Endodermal cell (in vitro differentiated cells): ENCODE data around the gene AFMID. TPM values are rescaled to one million over a fixed set of nuclear protein-coding genes. Genes with fewer than 3 reads are reported as not detected.

Experiments
- DNase-seq: peaks from one replicate; pipeline ENCODE4 v3.0.0-alpha.2; 2017
- H3K27ac ChIP-seq: 2 replicates; pipeline ENCODE4 v1.5.1; 2013; ENCODE audit warnings: mild to moderate bottlenecking, low read depth, low read length, moderate library complexity
- H3K27me3 ChIP-seq: 2 replicates; pipeline ENCODE4 v1.6.1; 2013; ENCODE audit warnings: mild to moderate bottlenecking, low read length, moderate library complexity; ENCODE audit not compliant: insufficient read depth, control insufficient read depth, poor library complexity, severe bottlenecking
- H3K36me3 ChIP-seq: 2 replicates; pipeline ENCODE4 v1.7.0; 2013; ENCODE audit warnings: mild to moderate bottlenecking, low read length, moderate library complexity; ENCODE audit not compliant: control insufficient read depth, insufficient read depth
- H3K4me1 ChIP-seq: one replicate; pipeline ENCODE4 v1.7.0; 2013; ENCODE audit warnings: low read length; ENCODE audit not compliant: control insufficient read depth, insufficient read depth
- H3K4me3 ChIP-seq: 2 replicates; pipeline ENCODE4 v1.5.1; 2013; ENCODE audit warnings: mild to moderate bottlenecking, low read length, moderate library complexity
- H3K9ac ChIP-seq: 2 replicates; pipeline ENCODE4 v1.6.1; 2013; ENCODE audit warnings: mild to moderate bottlenecking, low read length, moderate library complexity; ENCODE audit not compliant: poor library complexity, severe bottlenecking; ENCODE audit errors: extremely low read depth
- H3K9me3 ChIP-seq: 2 replicates; pipeline ENCODE4 v1.6.1; 2013; ENCODE audit warnings: mild to moderate bottlenecking, low read length, moderate library complexity; ENCODE audit not compliant: control insufficient read depth
- H3K27ac Mint-ChIP-seq: 2 replicates; pipeline ENCODE4 v1.8.0; 2020; ENCODE audit warnings: mixed read lengths
- H3K27me3 Mint-ChIP-seq: 2 replicates; pipeline ENCODE4 v1.8.0; 2021; ENCODE audit warnings: mild to moderate bottlenecking, mixed read lengths; ENCODE audit not compliant: insufficient read depth
- H3K36me3 Mint-ChIP-seq: 2 replicates; pipeline ENCODE4 v1.8.0; 2020; ENCODE audit warnings: low read depth, mixed read lengths
- H3K4me1 Mint-ChIP-seq: 2 replicates; pipeline ENCODE4 v1.8.0; 2020; ENCODE audit warnings: mixed read lengths
- H3K4me3 Mint-ChIP-seq: 2 replicates; pipeline ENCODE4 v1.8.0; 2020; ENCODE audit warnings: mild to moderate bottlenecking, moderate library complexity, mixed read lengths
- H3K9me3 Mint-ChIP-seq: 2 replicates; pipeline ENCODE4 v1.8.0; 2020; ENCODE audit warnings: mild to moderate bottlenecking, mixed read lengths
- WGBS, 2 experiments: methylation state at CpG; one replicate each; pipeline versions ENCODE4 v1.1.5 to v1.1.7; 2013; ENCODE audit warnings: missing lambda C conversion rate in 2 of 2, mixed read lengths in 1 of 2; ENCODE audit not compliant: insufficient coverage in 1 of 2, insufficient read length in 1 of 2; 5-methylcytosine and 5-hydroxymethylcytosine counted together
- total RNA-seq, 2 donors: library from RNA; stranded (reverse); fragmentation: NEBNext Ultra II Directional in 1 of 2; extraction: Animal tissue kit (Norgen Biotek cat#: 25700) in 1 of 2; gene quantifications; 2 replicates in 1 of 2; 3 replicates in 1 of 2; pipeline ENCODE4 v1.2.1, GENCODE V29; 2021
- TF ChIP-seq, protein P1 (sequence below): fragments of 200-600 bp; sonication (generic); conservative IDR thresholded peaks from 2 replicates; pipeline ENCODE4 v1.5.0; 2021; ENCODE audit warnings: antibody characterized with exemption, mild to moderate bottlenecking

The AFMID gene
- total RNA-seq, 2 donors from 2014 or later = 46.5 to 52.4 TPM

DNA sequence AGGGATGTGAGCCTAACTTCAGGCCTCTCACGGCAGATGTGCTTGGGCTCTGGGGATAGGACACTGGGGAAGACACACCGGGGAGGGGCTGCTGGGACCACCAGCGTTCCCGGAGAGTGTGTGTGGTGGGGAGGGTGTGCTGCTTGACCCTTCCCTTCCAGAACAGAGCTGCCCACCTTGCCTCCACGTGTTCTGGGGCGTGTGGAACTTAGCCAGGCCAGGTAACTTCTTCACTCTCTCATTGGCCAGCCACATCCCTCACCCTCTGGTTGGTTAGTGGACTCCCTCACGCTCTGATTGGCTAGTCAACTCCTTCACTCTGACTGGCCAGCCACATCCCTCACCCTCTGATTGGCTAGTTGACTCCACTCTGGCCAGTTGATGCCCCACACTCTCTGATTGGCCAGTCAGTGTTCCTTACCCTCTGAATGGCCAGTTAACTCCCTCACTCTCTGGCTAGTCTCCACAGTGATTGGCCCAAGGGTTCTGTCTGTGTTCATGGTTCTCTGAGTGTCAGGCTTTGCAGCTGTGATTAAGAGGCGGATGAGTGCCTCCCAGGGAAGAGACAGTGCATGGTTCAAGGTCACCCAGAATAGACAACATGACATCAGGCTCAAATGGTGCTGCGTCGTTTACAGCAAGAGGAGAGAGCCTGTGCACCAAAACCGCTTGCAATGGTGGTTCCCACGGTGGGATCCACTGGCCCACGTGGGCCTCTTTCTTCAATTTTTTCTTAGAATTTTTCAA is 54.3 kb downstream of the AFMID start:
- no peaks in the 10 kb centered on the region for H3K27me3 Mint-ChIP-seq
- Histone ChIP-seq H3K36me3 (no peaks in the 10 kb centered on the region), H3K27me3 (no peaks in the 10 kb centered on the region), H3K9me3 (peaks cover 8% of the 10 kb centered on the region), H3K27ac (no peak overlapping the region), H3K4me3 (no peak overlapping the region), H3K4me1 (no peaks in the 10 kb centered on the region), H3K9ac (no peak overlapping the region)
- H3K4me3 Mint-ChIP-seq = no peak overlapping the region
- peaks cover 12% of the 10 kb centered on the region for H3K9me3 Mint-ChIP-seq
- H3K27ac Mint-ChIP-seq = no peak overlapping the region
- TF ChIP-seq, protein P1, sequence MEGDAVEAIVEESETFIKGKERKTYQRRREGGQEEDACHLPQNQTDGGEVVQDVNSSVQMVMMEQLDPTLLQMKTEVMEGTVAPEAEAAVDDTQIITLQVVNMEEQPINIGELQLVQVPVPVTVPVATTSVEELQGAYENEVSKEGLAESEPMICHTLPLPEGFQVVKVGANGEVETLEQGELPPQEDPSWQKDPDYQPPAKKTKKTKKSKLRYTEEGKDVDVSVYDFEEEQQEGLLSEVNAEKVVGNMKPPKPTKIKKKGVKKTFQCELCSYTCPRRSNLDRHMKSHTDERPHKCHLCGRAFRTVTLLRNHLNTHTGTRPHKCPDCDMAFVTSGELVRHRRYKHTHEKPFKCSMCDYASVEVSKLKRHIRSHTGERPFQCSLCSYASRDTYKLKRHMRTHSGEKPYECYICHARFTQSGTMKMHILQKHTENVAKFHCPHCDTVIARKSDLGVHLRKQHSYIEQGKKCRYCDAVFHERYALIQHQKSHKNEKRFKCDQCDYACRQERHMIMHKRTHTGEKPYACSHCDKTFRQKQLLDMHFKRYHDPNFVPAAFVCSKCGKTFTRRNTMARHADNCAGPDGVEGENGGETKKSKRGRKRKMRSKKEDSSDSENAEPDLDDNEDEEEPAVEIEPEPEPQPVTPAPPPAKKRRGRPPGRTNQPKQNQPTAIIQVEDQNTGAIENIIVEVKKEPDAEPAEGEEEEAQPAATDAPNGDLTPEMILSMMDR = no peak
- 92% methylated on average over 12 of the region's 13 CpGs for WGBS, 2 experiments
- DNase-seq = peak; percentile 87
- H3K4me1 Mint-ChIP-seq = no peaks in the 10 kb centered on the region
- peaks cover 2% of the 10 kb centered on the region for H3K36me3 Mint-ChIP-seq

DNA sequence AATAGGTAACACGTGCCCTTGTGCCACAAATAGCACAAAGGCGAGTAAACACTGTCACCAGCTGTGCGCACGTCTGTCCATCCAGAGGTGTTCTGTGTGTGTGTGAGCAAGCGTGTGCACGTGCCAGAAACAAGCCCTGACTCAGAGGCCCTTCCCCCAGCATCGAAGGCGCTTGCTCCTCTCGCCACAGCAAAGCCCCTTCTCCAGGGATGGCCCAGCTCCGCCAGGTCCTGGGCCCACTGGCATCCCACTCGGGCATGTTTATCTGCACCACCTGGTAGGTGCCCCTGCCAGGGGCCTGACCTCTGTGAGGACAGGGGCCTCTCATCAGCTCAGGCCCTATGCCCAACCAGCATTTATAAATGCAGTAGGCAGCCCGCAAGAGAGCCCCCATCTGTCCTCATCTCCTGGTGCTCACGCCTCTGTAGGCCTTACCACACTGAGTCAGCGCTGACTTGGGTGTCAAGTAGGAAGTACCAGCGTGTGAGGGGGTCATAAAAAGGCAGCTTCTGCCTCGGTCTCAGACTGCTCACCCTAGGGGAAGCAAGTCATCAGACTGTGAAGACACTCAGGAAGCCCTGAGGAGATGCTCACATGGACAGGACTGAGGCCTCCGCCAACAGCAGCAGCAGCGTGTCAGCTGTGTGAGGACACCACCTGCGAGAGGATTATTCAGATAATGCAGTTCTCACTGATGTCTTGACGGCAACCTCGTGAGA is 55.0 kb downstream of the AFMID start:
- peaks cover 16% of the 10 kb centered on the region for H3K9me3 Mint-ChIP-seq
- peaks cover 5% of the 10 kb centered on the region for H3K4me1 Mint-ChIP-seq
- peaks cover 4% of the 10 kb centered on the region for H3K36me3 Mint-ChIP-seq
- H3K4me3 ChIP-seq = no peak overlapping the region
- H3K9ac ChIP-seq = no peak overlapping the region
- H3K27me3 Mint-ChIP-seq = no peaks in the 10 kb centered on the region
- no peaks in the 10 kb centered on the region for H3K4me1 ChIP-seq
- TF ChIP-seq, protein P1 = no peak
- peak; percentile 49 for DNase-seq
- peaks cover 8% of the 10 kb centered on the region for H3K9me3 ChIP-seq
- H3K4me3 Mint-ChIP-seq = no peak overlapping the region
- 93 to 95% methylated on average over 19 to 21 of the region's 21 CpGs for WGBS, 2 experiments
- no peak overlapping the region for H3K27ac ChIP-seq
- no peaks in the 10 kb centered on the region for H3K36me3 ChIP-seq
- no peak overlapping the region for H3K27ac Mint-ChIP-seq
- no peaks in the 10 kb centered on the region for H3K27me3 ChIP-seq

DNA sequence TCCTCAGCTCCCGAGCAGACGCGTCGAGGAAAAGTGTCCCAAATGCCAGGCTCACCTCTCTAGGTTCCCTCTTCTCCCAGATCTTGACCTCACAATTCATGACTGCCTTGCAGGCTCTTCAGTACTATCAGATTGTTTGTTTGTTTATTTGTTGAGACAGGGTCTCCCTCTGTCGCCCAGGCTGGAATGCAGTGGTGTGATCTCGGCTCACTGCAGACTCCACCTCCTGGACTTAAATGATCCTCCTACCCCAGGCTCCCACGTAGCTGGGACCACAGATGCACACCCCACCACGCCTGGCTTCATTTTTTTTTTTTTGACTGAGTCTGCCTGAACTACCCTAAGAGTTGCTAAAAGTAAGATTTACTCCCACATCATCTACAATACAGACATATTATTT is 60.1 kb downstream of the AFMID start:
- TF ChIP-seq, protein P1 = no peak
- Mint-ChIP-seq H3K36me3 (peaks cover 4% of the 10 kb centered on the region), H3K9me3 (peaks cover 20% of the 10 kb centered on the region), H3K27ac (peak overlapping the region; percentile 89), H3K4me1 (peaks cover 22% of the 10 kb centered on the region), H3K27me3 (no peaks in the 10 kb centered on the region), H3K4me3 (no peak overlapping the region)
- H3K9me3 ChIP-seq = peaks cover 8% of the 10 kb centered on the region
- 82 to 86% methylated on average over 7 to 8 of the region's 8 CpGs for WGBS, 2 experiments
- no peaks in the 10 kb centered on the region for H3K36me3 ChIP-seq
- H3K4me1 ChIP-seq = peaks cover 14% of the 10 kb centered on the region
- H3K27me3 ChIP-seq = no peaks in the 10 kb centered on the region
- no peak overlapping the region for H3K9ac ChIP-seq
- DNase-seq = no peak
- H3K4me3 ChIP-seq = no peak overlapping the region
- no peak overlapping the region for H3K27ac ChIP-seq
